ENCODE results near the gene SLC25A31. TPM values are rescaled to one million over a fixed set of nuclear protein-coding genes. Genes with fewer than 3 reads are reported as not detected.

SLC25A31 gene
- not detected in 3 replicates for total RNA-seq
- long read RNA-seq = 0 reads

DNA sequence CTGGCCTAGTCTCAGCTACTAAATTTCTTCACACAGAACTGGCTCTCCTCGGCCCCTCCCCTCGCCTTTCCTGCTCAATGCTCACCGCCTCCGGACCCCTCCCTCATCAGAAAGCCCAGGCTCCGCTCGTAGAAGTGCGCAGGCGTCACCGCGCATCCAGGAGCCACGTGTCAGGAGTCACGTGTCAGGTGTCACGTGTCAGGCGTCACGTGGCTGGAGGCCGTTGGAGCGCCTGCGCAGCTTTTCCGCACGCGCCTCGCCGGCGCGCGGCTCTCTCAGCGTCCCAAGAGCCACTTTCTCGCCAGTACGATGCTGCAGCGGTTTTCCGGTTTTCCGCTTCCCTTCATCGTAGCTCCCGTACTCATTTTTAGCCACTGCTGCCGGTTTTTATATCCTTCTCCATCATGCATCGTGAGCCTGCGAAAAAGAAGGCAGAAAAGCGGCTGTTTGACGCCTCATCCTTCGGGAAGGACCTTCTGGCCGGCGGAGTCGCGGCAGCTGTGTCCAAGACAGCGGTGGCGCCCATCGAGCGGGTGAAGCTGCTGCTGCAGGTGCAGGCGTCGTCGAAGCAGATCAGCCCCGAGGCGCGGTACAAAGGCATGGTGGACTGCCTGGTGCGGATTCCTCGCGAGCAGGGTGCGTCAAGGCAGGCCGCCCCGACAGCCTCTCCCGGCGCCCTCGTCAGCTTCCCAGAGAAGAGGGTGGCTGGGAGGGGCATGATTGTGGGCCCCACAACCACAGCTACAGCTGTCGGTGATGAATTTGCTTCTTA is at the start of gene SLC25A31:
SLC25A31 (plus strand) TSS at position 259 of the 772 bp plus-strand sequence; CDS start at position 405, 146 bp downstream.
- TF ChIP-seq, protein P1, sequence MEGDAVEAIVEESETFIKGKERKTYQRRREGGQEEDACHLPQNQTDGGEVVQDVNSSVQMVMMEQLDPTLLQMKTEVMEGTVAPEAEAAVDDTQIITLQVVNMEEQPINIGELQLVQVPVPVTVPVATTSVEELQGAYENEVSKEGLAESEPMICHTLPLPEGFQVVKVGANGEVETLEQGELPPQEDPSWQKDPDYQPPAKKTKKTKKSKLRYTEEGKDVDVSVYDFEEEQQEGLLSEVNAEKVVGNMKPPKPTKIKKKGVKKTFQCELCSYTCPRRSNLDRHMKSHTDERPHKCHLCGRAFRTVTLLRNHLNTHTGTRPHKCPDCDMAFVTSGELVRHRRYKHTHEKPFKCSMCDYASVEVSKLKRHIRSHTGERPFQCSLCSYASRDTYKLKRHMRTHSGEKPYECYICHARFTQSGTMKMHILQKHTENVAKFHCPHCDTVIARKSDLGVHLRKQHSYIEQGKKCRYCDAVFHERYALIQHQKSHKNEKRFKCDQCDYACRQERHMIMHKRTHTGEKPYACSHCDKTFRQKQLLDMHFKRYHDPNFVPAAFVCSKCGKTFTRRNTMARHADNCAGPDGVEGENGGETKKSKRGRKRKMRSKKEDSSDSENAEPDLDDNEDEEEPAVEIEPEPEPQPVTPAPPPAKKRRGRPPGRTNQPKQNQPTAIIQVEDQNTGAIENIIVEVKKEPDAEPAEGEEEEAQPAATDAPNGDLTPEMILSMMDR (IDR thresholded peaks at IDR 0.05) = no peak
- Mint-ChIP-seq H3K4me1 (ENCODE audit: low read depth) (peaks cover 4% of the 10 kb centered on the region), H3K36me3 (ENCODE audit: low read depth) (no peaks in the 10 kb centered on the region), H3K4me3 (ENCODE audit: unreplicated experiment) (no peak within 1 kb of the TSS), H3K27me3 (ENCODE audit: low read depth) (no peaks in the 10 kb centered on the region), H3K9me3 (ENCODE audit: low read depth) (no peaks in the 10 kb centered on the region), H3K27ac (ENCODE audit: unreplicated experiment) (no peak within 1 kb of the TSS)
- peak; percentile 92 for DNase-seq (ENCODE audit: low spot score)

DNA sequence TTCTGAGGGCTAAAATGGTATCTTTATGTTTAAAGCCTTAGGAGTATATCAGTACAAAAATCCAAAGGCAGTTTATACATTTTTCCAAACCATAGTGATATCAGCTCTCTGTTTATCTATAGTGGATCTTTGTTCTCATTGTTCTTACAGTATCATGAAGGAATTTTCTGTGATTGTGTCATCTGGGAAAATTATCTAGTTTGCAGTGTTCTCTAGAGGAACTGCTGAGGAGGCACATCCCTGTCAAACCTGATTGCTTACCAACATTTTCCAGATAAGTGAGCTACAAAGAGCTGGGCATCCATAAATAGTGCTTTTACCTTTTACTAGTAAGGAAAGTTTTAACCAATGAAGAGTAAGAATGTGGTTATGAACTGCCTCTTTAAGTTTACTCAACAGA is 44.9 kb upstream of the SLC25A31 start:
- Mint-ChIP-seq H3K36me3 (ENCODE audit: low read depth) (peaks cover 8% of the 10 kb centered on the region), H3K9me3 (ENCODE audit: low read depth) (no peaks in the 10 kb centered on the region), H3K27me3 (ENCODE audit: low read depth) (no peaks in the 10 kb centered on the region), H3K4me1 (ENCODE audit: low read depth) (peaks cover 9% of the 10 kb centered on the region), H3K4me3 (ENCODE audit: unreplicated experiment) (no peak overlapping the region), H3K27ac (ENCODE audit: unreplicated experiment) (no peak overlapping the region)
- TF ChIP-seq, protein P1 (IDR thresholded peaks at IDR 0.05) = no peak
- no peak for DNase-seq (ENCODE audit: low spot score)

DNA sequence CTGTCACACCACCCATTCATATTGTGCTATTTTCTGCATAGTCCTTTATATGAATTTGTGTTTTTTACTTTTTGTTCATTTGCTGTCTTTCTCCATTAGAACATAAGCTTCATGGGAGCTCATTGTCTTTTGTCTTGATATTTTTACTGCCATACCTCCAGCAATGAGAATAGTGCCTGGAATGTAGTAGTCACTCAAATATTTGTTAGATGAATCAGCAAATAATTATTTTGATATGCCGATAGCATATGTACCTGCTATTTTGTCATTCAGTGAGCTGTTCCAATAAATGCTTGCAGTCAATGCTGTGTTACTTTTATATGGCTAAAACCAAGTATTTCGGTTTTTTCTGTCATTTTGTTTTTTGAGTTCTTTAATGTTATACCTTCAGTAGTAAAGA is 43.5 kb upstream of the SLC25A31 start:
- no peaks in the 10 kb centered on the region for H3K9me3 Mint-ChIP-seq (ENCODE audit: low read depth)
- H3K4me1 Mint-ChIP-seq (ENCODE audit: low read depth) = peaks cover 9% of the 10 kb centered on the region
- H3K27ac Mint-ChIP-seq (ENCODE audit: unreplicated experiment) = no peak overlapping the region
- TF ChIP-seq, protein P1 (IDR thresholded peaks at IDR 0.05) = no peak
- no peaks in the 10 kb centered on the region for H3K27me3 Mint-ChIP-seq (ENCODE audit: low read depth)
- peaks cover 15% of the 10 kb centered on the region for H3K36me3 Mint-ChIP-seq (ENCODE audit: low read depth)
- DNase-seq (ENCODE audit: low spot score) = no peak
- H3K4me3 Mint-ChIP-seq (ENCODE audit: unreplicated experiment) = no peak overlapping the region

DNA sequence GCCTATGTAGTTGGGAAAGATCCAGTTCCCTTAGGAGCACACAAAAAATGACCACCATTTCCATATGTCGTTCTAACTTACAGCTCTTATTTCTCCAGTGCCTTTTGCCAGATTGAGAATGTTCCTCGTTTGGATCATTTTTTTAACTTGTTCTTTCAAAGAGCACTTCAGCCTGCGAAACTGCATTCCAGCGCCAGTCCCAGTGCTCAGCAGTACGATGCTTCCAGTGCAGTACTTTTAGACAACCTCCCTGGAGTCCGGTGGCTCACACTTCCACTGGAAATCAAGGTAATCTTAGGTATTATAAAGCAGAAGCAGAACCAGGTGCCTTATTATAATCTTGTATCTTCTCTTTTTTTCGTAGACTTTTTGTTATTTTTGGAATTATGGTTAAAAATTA is 42.6 kb upstream of the SLC25A31 start:
- Mint-ChIP-seq H3K36me3 (ENCODE audit: low read depth) (peaks cover 18% of the 10 kb centered on the region), H3K9me3 (ENCODE audit: low read depth) (peaks cover 5% of the 10 kb centered on the region), H3K27ac (ENCODE audit: unreplicated experiment) (no peak overlapping the region), H3K4me3 (ENCODE audit: unreplicated experiment) (no peak overlapping the region), H3K27me3 (ENCODE audit: low read depth) (no peaks in the 10 kb centered on the region), H3K4me1 (ENCODE audit: low read depth) (peaks cover 9% of the 10 kb centered on the region)
- DNase-seq (ENCODE audit: low spot score) = no peak
- TF ChIP-seq, protein P1 (IDR thresholded peaks at IDR 0.05) = no peak

DNA sequence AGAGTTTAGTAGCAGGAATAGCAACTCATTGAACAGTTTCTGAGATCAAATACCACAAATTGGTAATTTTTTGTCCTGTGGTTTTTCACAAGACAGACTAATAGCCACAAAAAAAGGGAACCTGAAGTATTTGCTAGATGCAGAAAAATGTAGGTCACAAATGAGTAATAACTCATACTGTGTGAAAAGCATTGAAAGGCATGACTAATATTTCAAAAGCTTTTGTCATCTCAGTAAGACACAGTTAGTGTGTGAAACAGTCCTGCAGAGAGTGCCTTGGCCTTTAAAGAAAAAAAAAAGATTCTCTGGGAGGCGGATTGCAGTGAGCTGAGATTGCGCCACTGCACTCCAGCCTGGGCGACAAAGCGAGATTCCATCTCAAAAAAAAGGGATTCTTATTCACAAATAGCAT is 31.4 kb upstream of the SLC25A31 start:
- peaks cover 11% of the 10 kb centered on the region for H3K9me3 Mint-ChIP-seq (ENCODE audit: low read depth)
- peaks cover 14% of the 10 kb centered on the region for H3K36me3 Mint-ChIP-seq (ENCODE audit: low read depth)
- H3K4me3 Mint-ChIP-seq (ENCODE audit: unreplicated experiment) = peak overlapping the region; percentile 45
- peak overlapping the region; percentile 73 for H3K27ac Mint-ChIP-seq (ENCODE audit: unreplicated experiment)
- DNase-seq (ENCODE audit: low spot score) = no peak
- TF ChIP-seq, protein P1 (IDR thresholded peaks at IDR 0.05) = no peak
- H3K27me3 Mint-ChIP-seq (ENCODE audit: low read depth) = no peaks in the 10 kb centered on the region
- H3K4me1 Mint-ChIP-seq (ENCODE audit: low read depth) = peaks cover 16% of the 10 kb centered on the region
